Measurements from ENCODE around the gene S100A8.

The S100A8 gene

DNA sequence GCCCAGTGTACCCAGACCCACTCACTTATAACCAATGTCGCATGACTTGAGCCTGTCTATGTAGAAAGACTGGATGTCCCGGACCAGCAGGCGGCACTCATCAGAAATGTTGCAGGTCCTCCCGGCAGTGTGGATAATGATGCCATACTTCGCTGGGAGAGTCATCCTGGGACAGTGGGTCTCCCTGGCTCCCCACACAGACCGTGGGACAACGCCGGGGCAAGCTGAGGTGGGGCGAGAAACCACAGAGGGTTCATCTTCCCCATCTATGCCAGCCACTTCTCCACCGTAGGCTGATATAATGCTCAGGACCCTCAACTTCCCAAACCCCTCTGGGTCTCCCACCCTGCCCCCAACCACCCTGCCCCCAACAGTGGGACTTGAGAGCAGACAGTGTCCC is 50.5 kb downstream of the S100A8 start:
- TF ChIP-seq, protein P1, sequence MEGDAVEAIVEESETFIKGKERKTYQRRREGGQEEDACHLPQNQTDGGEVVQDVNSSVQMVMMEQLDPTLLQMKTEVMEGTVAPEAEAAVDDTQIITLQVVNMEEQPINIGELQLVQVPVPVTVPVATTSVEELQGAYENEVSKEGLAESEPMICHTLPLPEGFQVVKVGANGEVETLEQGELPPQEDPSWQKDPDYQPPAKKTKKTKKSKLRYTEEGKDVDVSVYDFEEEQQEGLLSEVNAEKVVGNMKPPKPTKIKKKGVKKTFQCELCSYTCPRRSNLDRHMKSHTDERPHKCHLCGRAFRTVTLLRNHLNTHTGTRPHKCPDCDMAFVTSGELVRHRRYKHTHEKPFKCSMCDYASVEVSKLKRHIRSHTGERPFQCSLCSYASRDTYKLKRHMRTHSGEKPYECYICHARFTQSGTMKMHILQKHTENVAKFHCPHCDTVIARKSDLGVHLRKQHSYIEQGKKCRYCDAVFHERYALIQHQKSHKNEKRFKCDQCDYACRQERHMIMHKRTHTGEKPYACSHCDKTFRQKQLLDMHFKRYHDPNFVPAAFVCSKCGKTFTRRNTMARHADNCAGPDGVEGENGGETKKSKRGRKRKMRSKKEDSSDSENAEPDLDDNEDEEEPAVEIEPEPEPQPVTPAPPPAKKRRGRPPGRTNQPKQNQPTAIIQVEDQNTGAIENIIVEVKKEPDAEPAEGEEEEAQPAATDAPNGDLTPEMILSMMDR (conservative IDR thresholded peaks at IDR 0.05): no peak
- TF ChIP-seq ZFX (IDR thresholded peaks at IDR 0.05): no peak
- no peak overlapping the region for H3K27ac ChIP-seq

Data from C4-2B (cell line).